IMR-90 (cell line): ENCODE data around the gene RMND5B. TPM values are rescaled to one million over a fixed set of nuclear protein-coding genes. Genes with fewer than 3 reads are reported as not detected.

Source experiments
- CEBPB ChIP-seq: IDR thresholded peaks from 2 replicates; pipeline ENCODE4 v1.6.1; 2012; ENCODE audit warnings: low read depth, low read length, improper control_type of control experiment
- CHD1 ChIP-seq: IDR thresholded peaks from 2 replicates; pipeline ENCODE4 v1.6.1; 2012; ENCODE audit warnings: low read depth, low read length, improper control_type of control experiment
- FOS ChIP-seq: fragments of 150-350 bp; IDR thresholded peaks from 2 replicates; pipeline ENCODE4 v1.6.1; 2016; ENCODE audit warnings: low read depth, low read length
- MAFK ChIP-seq: IDR thresholded peaks from 2 replicates; pipeline ENCODE4 v1.6.1; 2012; ENCODE audit warnings: low read depth, low read length, improper control_type of control experiment
- NFE2L2 ChIP-seq: fragments of 150-350 bp; IDR thresholded peaks from 2 replicates; pipeline ENCODE4 v1.6.1; 2016; ENCODE audit warnings: low read depth, mild to moderate bottlenecking, low read length
- POLR2A ChIP-seq: IDR thresholded peaks from 2 replicates; pipeline ENCODE4 v1.6.1; 2012; ENCODE audit warnings: mild to moderate bottlenecking, low read depth, low read length
- RAD21 ChIP-seq: IDR thresholded peaks from 2 replicates; pipeline ENCODE4 v1.6.1; 2012; ENCODE audit warnings: low read length, improper control_type of control experiment
- RCOR1 ChIP-seq: IDR thresholded peaks from 2 replicates; pipeline ENCODE4 v1.6.1; 2012; ENCODE audit warnings: mild to moderate bottlenecking, low read length, improper control_type of control experiment; ENCODE audit not compliant: insufficient replicate concordance
- polyA plus RNA-seq, 3 experiments: library from polyadenylated mRNA; depleted of rRNA; stranded (reverse); fragments of >200 nt; gene quantifications; 2 replicates each; pipeline ENCODE4 v1.2.3, GENCODE V29; 2012; ENCODE audit warnings: low replicate concordance in 1 of 3
- total RNA-seq: library from RNA; depleted of rRNA; stranded (reverse); fragments of >200 nt; gene quantifications from 2 replicates; pipeline ENCODE4 v1.2.3, GENCODE V29; 2012
- TF ChIP-seq, protein P1 (sequence below): fragments of 150-350 bp; IDR thresholded peaks from 2 replicates; pipeline ENCODE4 v1.6.1; 2017; ENCODE audit warnings: mild to moderate bottlenecking, antibody characterized with exemption, low read length, low read depth

The RMND5B gene
- total and polyA plus RNA-seq, 2 of the 4 experiments (the other 2 are of a cell fraction) = 14.0 to 19.5 TPM

DNA sequence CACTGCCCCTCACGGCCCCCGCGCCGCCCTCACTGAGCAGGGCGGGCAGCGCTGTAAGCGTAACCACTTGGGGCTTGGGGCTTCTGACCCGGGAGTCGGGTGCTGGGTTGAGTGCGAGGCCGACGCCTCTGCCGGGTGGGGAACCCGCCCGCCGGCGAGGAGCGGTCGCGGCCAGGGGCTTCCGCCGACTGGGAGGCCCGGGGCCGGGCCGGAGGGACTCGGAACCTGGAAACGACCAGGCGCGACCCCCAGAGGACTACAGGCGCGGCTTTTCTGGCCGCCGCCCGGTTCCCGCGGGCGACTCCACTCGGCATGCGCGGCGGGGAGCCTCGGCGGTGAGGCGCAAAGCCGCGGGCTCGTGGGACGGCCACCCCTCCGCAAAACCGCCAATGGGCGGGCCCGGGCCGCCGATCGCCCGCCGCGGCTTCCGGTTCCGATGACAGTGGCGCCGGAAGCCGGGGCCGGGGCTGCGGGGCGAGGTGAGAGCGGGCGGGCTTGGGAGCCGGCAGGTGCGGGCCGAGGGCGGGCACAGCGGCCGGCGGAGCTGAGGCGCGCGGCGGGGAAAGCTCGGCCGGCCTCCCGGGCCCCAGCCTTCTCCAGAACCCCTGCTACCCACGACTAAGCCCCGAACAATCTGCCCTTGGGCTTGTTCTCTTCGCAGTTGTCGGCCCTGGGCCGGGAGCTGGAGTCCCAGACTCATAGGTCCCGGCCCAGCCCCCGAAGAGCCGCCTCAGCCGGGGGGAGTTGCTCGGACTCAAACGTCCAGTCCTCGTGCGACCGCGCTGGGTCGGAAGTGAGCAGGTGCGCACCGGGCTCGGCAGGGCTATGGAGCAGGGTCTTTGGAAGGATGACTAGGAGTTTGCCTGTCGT, at the start of gene RMND5B (continued):
- TF ChIP-seq, protein P1, sequence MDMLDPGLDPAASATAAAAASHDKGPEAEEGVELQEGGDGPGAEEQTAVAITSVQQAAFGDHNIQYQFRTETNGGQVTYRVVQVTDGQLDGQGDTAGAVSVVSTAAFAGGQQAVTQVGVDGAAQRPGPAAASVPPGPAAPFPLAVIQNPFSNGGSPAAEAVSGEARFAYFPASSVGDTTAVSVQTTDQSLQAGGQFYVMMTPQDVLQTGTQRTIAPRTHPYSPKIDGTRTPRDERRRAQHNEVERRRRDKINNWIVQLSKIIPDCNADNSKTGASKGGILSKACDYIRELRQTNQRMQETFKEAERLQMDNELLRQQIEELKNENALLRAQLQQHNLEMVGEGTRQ = no peak
- TF ChIP-seq FOS (no peak), RAD21 (no peak), MAFK (no peak), CEBPB (no peak), POLR2A (peak; percentile 62; the same call in 1 of the 2 replicates), CHD1 (no peak; the same call in 1 of the 2 replicates), NFE2L2 (no peak), RCOR1 (no peak)
